Neural progenitor cell (in vitro differentiated cells): ENCODE measurements around the gene NINL. TPM values are rescaled to one million over a fixed set of nuclear protein-coding genes. Genes with fewer than 3 reads are reported as not detected.

Source experiments
- DNase-seq: peaks from one replicate; pipeline ENCODE4 v3.0.0-alpha.2; 2016; ENCODE audit warnings: low spot score
- H2AFZ ChIP-seq: fragments of 200-600 bp; sonication (generic); replicated peaks from 2 replicates; pipeline ENCODE4 v1.6.1; 2016; ENCODE audit warnings: antibody characterized with exemption
- H3F3A ChIP-seq: fragments of 200-600 bp; sonication (generic); 2 replicates; pipeline ENCODE4 v1.6.1; 2016; ENCODE audit warnings: antibody characterized with exemption, low read depth
- H3K27ac ChIP-seq: fragments of 200-600 bp; sonication (generic); 2 replicates; pipeline ENCODE4 v1.5.1; 2016; ENCODE audit warnings: mild to moderate bottlenecking
- H3K27me3 ChIP-seq: fragments of 200-600 bp; sonication (generic); 2 replicates; pipeline ENCODE4 v1.6.1; 2016; ENCODE audit warnings: mild to moderate bottlenecking, moderate library complexity
- H3K36me3 ChIP-seq: fragments of 200-600 bp; sonication (generic); 2 replicates; pipeline ENCODE4 v1.5.1; 2016
- H3K4me1 ChIP-seq: fragments of 200-600 bp; sonication (generic); 2 replicates; pipeline ENCODE4 v1.6.1; 2016; ENCODE audit warnings: mixed run types
- H3K4me2 ChIP-seq: fragments of 200-600 bp; sonication (generic); 2 replicates; pipeline ENCODE4 v1.6.1; 2016
- H3K4me3 ChIP-seq: fragments of 200-600 bp; sonication (generic); 2 replicates; pipeline ENCODE4 v1.5.1; 2016
- H3K79me2 ChIP-seq: fragments of 200-600 bp; sonication (generic); 2 replicates; pipeline ENCODE4 v1.6.1; 2016; ENCODE audit warnings: low read depth
- H3K9ac ChIP-seq: fragments of 200-600 bp; sonication (generic); 2 replicates; pipeline ENCODE4 v1.6.1; 2016
- H3K9me3 ChIP-seq: fragments of 200-600 bp; sonication (generic); 2 replicates; pipeline ENCODE4 v1.5.1; 2016; ENCODE audit warnings: low read depth
- H4K20me1 ChIP-seq: fragments of 200-600 bp; sonication (generic); 2 replicates; pipeline ENCODE4 v1.6.1; 2016; ENCODE audit warnings: low read depth
- H3K27ac Mint-ChIP-seq: 3 replicates; pipeline ENCODE4 v1.8.0; 2021; ENCODE audit warnings: mixed read lengths
- H3K27me3 Mint-ChIP-seq: 2 replicates; pipeline ENCODE4 v1.8.0; 2022; ENCODE audit warnings: low read depth, mild to moderate bottlenecking, inconsistent platforms, moderate library complexity, mixed read lengths; ENCODE audit not compliant: insufficient read depth
- H3K36me3 Mint-ChIP-seq: 3 replicates; pipeline ENCODE4 v1.8.0; 2021; ENCODE audit warnings: mixed read lengths
- H3K4me1 Mint-ChIP-seq: 3 replicates; pipeline ENCODE4 v1.8.0; 2021; ENCODE audit warnings: mixed read lengths
- H3K4me3 Mint-ChIP-seq: 3 replicates; pipeline ENCODE4 v1.8.0; 2021; ENCODE audit warnings: mild to moderate bottlenecking, moderate library complexity, mixed read lengths
- H3K9me3 Mint-ChIP-seq: 3 replicates; pipeline ENCODE4 v1.8.0; 2020; ENCODE audit warnings: mixed read lengths
- CTCF ChIP-seq: fragments of 200-600 bp; sonication (generic); IDR thresholded peaks from 2 replicates; pipeline ENCODE4 v1.5.1; 2017; ENCODE audit warnings: antibody characterized with exemption, mild to moderate bottlenecking
- EZH2 ChIP-seq: fragments of 200-600 bp; sonication (generic); IDR thresholded peaks from 2 replicates; pipeline ENCODE4 v1.6.1; 2017; ENCODE audit warnings: antibody characterized with exemption, mild to moderate bottlenecking, moderate library complexity
- EZH2phosphoT487 ChIP-seq: fragments of 200-600 bp; sonication (generic); IDR thresholded peaks from 2 replicates; pipeline ENCODE4 v1.6.1; 2017; ENCODE audit warnings: antibody characterized with exemption
- total RNA-seq: library from RNA; depleted of rRNA; stranded (reverse); fragments of >200 nt; gene quantifications from 2 replicates; pipeline ENCODE4 v1.2.3, GENCODE V29; 2015; ENCODE audit warnings: low replicate concordance

NINL gene
- total RNA-seq, 1 donor from 2014 or later, result 21.5 TPM

- Histone ChIP-seq H3K9ac (no peak overlapping the region), H3K9me3 (no peaks in the 10 kb centered on the region), H3K27ac (no peak overlapping the region), H2AFZ (no peak overlapping the region), H4K20me1 (no peaks in the 10 kb centered on the region), H3F3A (no peaks in the 10 kb centered on the region), H3K4me2 (no peak overlapping the region), H3K4me1 (no peaks in the 10 kb centered on the region), H3K4me3 (no peak overlapping the region), H3K27me3 (no peaks in the 10 kb centered on the region), H3K79me2 (no peaks in the 10 kb centered on the region), H3K36me3 (no peaks in the 10 kb centered on the region)
- no peaks in the 10 kb centered on the region for H3K4me1 Mint-ChIP-seq
- DNase-seq, result no peak
- TF ChIP-seq CTCF, result no peak
- TF ChIP-seq EZH2phosphoT487, result no peak
- TF ChIP-seq EZH2, result no peak
- H3K27ac Mint-ChIP-seq, result no peak overlapping the region
- no peaks in the 10 kb centered on the region for H3K9me3 Mint-ChIP-seq
- H3K4me3 Mint-ChIP-seq, result no peak overlapping the region
- H3K36me3 Mint-ChIP-seq, result peaks cover 29% of the 10 kb centered on the region
- peaks cover 11% of the 10 kb centered on the region for H3K27me3 Mint-ChIP-seq
These were observed 126.1 kb downstream of the NINL start for GRCh38 chr20:25459111-25459830.

- no peaks in the 10 kb centered on the region for H3K36me3 ChIP-seq
- no peaks in the 10 kb centered on the region for H3F3A ChIP-seq
- no peaks in the 10 kb centered on the region for H3K4me1 ChIP-seq
- Mint-ChIP-seq H3K4me1 (no peaks in the 10 kb centered on the region), H3K9me3 (no peaks in the 10 kb centered on the region), H3K36me3 (peaks cover 33% of the 10 kb centered on the region), H3K27me3 (peaks cover 15% of the 10 kb centered on the region), H3K4me3 (no peak overlapping the region), H3K27ac (no peak overlapping the region)
- H3K9ac ChIP-seq, result no peak overlapping the region
- no peak overlapping the region for H3K4me3 ChIP-seq
- no peaks in the 10 kb centered on the region for H3K79me2 ChIP-seq
- no peaks in the 10 kb centered on the region for H4K20me1 ChIP-seq
- no peak overlapping the region for H3K27ac ChIP-seq
- no peak for DNase-seq
- no peaks in the 10 kb centered on the region for H3K9me3 ChIP-seq
- TF ChIP-seq EZH2phosphoT487 (no peak), EZH2 (no peak), CTCF (no peak)
- H2AFZ ChIP-seq, result no peak overlapping the region
- H3K4me2 ChIP-seq, result no peak overlapping the region
- no peaks in the 10 kb centered on the region for H3K27me3 ChIP-seq
These were observed 127.2 kb downstream of the NINL start for GRCh38 chr20:25457886-25458680.

- no peaks in the 10 kb centered on the region for H4K20me1 ChIP-seq
- H3K36me3 ChIP-seq, result no peaks in the 10 kb centered on the region
- H3K4me2 ChIP-seq, result no peak overlapping the region
- H3K27me3 ChIP-seq, result no peaks in the 10 kb centered on the region
- H3K79me2 ChIP-seq, result no peaks in the 10 kb centered on the region
- no peak overlapping the region for H3K27ac ChIP-seq
- no peaks in the 10 kb centered on the region for H3K9me3 ChIP-seq
- DNase-seq, result no peak
- peaks cover 4% of the 10 kb centered on the region for H3F3A ChIP-seq
- Mint-ChIP-seq H3K4me3 (no peak overlapping the region), H3K27me3 (peaks cover 14% of the 10 kb centered on the region), H3K36me3 (peaks cover 44% of the 10 kb centered on the region), H3K27ac (no peak overlapping the region), H3K4me1 (no peaks in the 10 kb centered on the region), H3K9me3 (no peaks in the 10 kb centered on the region)
- H3K4me1 ChIP-seq, result no peaks in the 10 kb centered on the region
- H2AFZ ChIP-seq, result no peak overlapping the region
- no peak overlapping the region for H3K9ac ChIP-seq
- H3K4me3 ChIP-seq, result no peak overlapping the region
- no peak for TF ChIP-seq CTCF
- TF ChIP-seq EZH2, result no peak
- TF ChIP-seq EZH2phosphoT487, result no peak
These were observed 131.0 kb downstream of the NINL start for GRCh38 chr20:25454153-25454900.
